HepG2 (cell line): ENCODE measurements around the gene RGS14. TPM values are rescaled to one million over a fixed set of nuclear protein-coding genes. Genes with fewer than 3 reads are reported as not detected.
A peak's percentile ranks its signal among the peaks of the same experiment; 100 is the strongest.

Experiments
- EP300 ChIP-seq, 3 experiments: sonication (generic) in 1 of 3; formaldehyde crosslinking in 1 of 3; IDR thresholded peaks; 2 replicates each; pipeline versions ENCODE4 v1.5.1 to v1.6.1; 2011 to 2020; ENCODE audit warnings: low read depth in 2 of 3, low read length in 2 of 3, borderline replicate concordance in 1 of 3, improper control_type of control experiment in 1 of 3, mild to moderate bottlenecking in 1 of 3, missing genetic modification reagents in 1 of 3, moderate library complexity in 1 of 3
- FIP1L1 ChIP-seq: fragments of 200-400 bp; formaldehyde crosslinking; IDR thresholded peaks from 2 replicates; pipeline ENCODE4 v1.6.1; 2018; ENCODE audit warnings: low read depth, mild to moderate bottlenecking, low read length, moderate library complexity, borderline replicate concordance; ENCODE audit not compliant: insufficient read depth
- FOSL2 ChIP-seq: sonication (generic); formaldehyde crosslinking; IDR thresholded peaks from 2 replicates; pipeline ENCODE4 v1.4.0; 2020; ENCODE audit warnings: missing genetic modification reagents
- HMG20A ChIP-seq: IDR thresholded peaks from 2 replicates; pipeline ENCODE4 v1.6.1; 2016; ENCODE audit warnings: borderline replicate concordance
- KAT8 ChIP-seq: IDR thresholded peaks from 2 replicates; pipeline ENCODE4 v1.6.1; 2016; ENCODE audit warnings: missing genetic modification reagents, missing compliant biosample characterization
- MAFF ChIP-seq: IDR thresholded peaks from 2 replicates; pipeline ENCODE4 v1.6.1; 2011; ENCODE audit warnings: low read depth, low read length, improper control_type of control experiment
- NCOA2 ChIP-seq: sonication (generic); formaldehyde crosslinking; IDR thresholded peaks from 2 replicates; pipeline ENCODE4 v1.8.0; 2022; ENCODE audit warnings: inconsistent platforms
- POLR2A ChIP-seq, 2 experiments: IDR thresholded peaks; 2 replicates each; pipeline ENCODE4 v1.6.1; 2011; ENCODE audit warnings: low read depth in 2 of 2, low read length in 2 of 2, mild to moderate bottlenecking in 1 of 2, moderate library complexity in 1 of 2; ENCODE audit not compliant: insufficient read depth in 1 of 2
- POLR2G ChIP-seq: fragments of 200-400 bp; formaldehyde crosslinking; IDR thresholded peaks from 2 replicates; pipeline ENCODE4 v1.6.1; 2018; ENCODE audit warnings: mild to moderate bottlenecking, low read depth, low read length, moderate library complexity
- RXRB ChIP-seq: IDR thresholded peaks from 2 replicates; pipeline ENCODE4 v1.6.1; 2016; ENCODE audit warnings: borderline replicate concordance, missing genetic modification reagents, missing compliant biosample characterization
- SOX5 ChIP-seq: IDR thresholded peaks from 2 replicates; pipeline ENCODE4 v1.6.1; 2016; ENCODE audit warnings: borderline replicate concordance
- SOX6 ChIP-seq, 2 experiments: fragments of 450-650 bp in 1 of 2; sonication (generic) in 1 of 2; formaldehyde crosslinking in 1 of 2; IDR thresholded peaks; 2 replicates each; pipeline versions ENCODE4 v1.4.0 to v1.6.1; 2017 to 2020; ENCODE audit warnings: antibody characterized with exemption in 1 of 2, mild to moderate bottlenecking in 1 of 2, missing genetic modification reagents in 1 of 2
- ZNF709 ChIP-seq: sonication (generic); formaldehyde crosslinking; IDR thresholded peaks from 2 replicates; pipeline ENCODE4 v1.5.0; 2020; ENCODE audit warnings: mild to moderate bottlenecking, missing genetic modification reagents
- polyA plus RNA-seq, 8 experiments: library from polyadenylated mRNA; depleted of rRNA in 3 of 8; stranded (reverse) in 7 of 8; unstranded in 1 of 8; fragments of >200 nt; fragmentation: Illumina TruSeq in 4 of 8; extraction: Trizol in 4 of 8; gene quantifications; 2 replicates each; pipeline versions ENCODE4 v1.2.1 to v1.2.3, GENCODE V29; 2011 to 2016; ENCODE audit warnings: low read depth in 4 of 8, missing spikeins in 1 of 8, mixed read lengths in 1 of 8; ENCODE audit not compliant: insufficient read depth in 1 of 8
- total RNA-seq, 5 experiments: library from RNA; depleted of rRNA; stranded (reverse); fragments of >200 nt; fragmentation: Illumina TruSeq; extraction: Trizol; gene quantifications; 2 replicates each; pipeline ENCODE4 v1.2.3, GENCODE V29; 2016; ENCODE audit warnings: low read depth in 1 of 5
- TF ChIP-seq, protein P1 (sequence below): IDR thresholded peaks from 2 replicates; pipeline ENCODE4 v1.4.0; 2020; ENCODE audit warnings: mild to moderate bottlenecking, missing genetic modification reagents
- TF ChIP-seq, protein P2 (sequence below): sonication (generic); formaldehyde crosslinking; IDR thresholded peaks from 2 replicates; pipeline ENCODE4 v1.9.0; 2021; ENCODE audit warnings: missing genetic modification reagents, borderline replicate concordance
- TF ChIP-seq, protein P3 (sequence below): IDR thresholded peaks from 2 replicates; pipeline ENCODE4 v1.6.1; 2016; ENCODE audit warnings: missing compliant biosample characterization, missing genetic modification reagents, borderline replicate concordance
- TF ChIP-seq, protein P4 (sequence below): fragments of 450-650 bp; IDR thresholded peaks from 2 replicates; pipeline ENCODE4 v1.6.1; 2017

Gene RGS14
- total and polyA plus RNA-seq, 2 of the 13 experiments (the other 11 are each of a cell fraction or from before 2014, with no cell fraction given) = 11.1 to 17.2 TPM

DNA sequence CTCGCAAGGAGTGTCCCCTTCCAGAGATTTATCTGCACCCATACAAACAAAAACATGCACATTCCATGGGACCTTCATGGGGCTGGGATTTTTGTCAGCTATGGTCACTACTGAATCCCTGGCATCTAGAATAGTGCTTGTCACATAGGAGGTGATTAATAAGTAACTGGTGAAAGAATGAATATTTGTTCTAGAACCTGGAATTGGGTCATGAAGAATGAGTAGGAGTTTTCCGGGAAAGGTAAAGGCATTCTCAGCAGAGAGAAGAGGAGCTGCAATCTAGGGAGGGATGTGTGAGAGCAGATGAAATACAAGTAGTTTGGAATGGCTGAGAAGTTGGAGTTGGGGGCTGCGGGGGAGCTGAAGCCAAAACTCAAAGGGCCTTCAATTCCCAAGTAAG, 3.5 kb upstream of the RGS14 start (continued):
- TF ChIP-seq, protein P1, sequence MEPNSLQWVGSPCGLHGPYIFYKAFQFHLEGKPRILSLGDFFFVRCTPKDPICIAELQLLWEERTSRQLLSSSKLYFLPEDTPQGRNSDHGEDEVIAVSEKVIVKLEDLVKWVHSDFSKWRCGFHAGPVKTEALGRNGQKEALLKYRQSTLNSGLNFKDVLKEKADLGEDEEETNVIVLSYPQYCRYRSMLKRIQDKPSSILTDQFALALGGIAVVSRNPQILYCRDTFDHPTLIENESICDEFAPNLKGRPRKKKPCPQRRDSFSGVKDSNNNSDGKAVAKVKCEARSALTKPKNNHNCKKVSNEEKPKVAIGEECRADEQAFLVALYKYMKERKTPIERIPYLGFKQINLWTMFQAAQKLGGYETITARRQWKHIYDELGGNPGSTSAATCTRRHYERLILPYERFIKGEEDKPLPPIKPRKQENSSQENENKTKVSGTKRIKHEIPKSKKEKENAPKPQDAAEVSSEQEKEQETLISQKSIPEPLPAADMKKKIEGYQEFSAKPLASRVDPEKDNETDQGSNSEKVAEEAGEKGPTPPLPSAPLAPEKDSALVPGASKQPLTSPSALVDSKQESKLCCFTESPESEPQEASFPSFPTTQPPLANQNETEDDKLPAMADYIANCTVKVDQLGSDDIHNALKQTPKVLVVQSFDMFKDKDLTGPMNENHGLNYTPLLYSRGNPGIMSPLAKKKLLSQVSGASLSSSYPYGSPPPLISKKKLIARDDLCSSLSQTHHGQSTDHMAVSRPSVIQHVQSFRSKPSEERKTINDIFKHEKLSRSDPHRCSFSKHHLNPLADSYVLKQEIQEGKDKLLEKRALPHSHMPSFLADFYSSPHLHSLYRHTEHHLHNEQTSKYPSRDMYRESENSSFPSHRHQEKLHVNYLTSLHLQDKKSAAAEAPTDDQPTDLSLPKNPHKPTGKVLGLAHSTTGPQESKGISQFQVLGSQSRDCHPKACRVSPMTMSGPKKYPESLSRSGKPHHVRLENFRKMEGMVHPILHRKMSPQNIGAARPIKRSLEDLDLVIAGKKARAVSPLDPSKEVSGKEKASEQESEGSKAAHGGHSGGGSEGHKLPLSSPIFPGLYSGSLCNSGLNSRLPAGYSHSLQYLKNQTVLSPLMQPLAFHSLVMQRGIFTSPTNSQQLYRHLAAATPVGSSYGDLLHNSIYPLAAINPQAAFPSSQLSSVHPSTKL = peak; percentile 49; the same call in 1 of the 2 replicates
- TF ChIP-seq FOSL2 (CRISPR knock-in tag) (peak; percentile 64), NCOA2 (CRISPR knock-in tag) (peak; percentile 61; the same call in 1 of the 2 replicates), SOX6 (IDR thresholded peaks at IDR 0.05) (no peak), SOX6 (CRISPR knock-in tag; IDR thresholded peaks at IDR 0.05) (peak; percentile 46; the same call in 1 of the 2 replicates), ZNF709 (CRISPR knock-in tag) (no peak), RXRB (CRISPR knock-in tag) (peak; percentile 40; the same call in 1 of the 2 replicates), FIP1L1 (no peak), EP300 (IDR thresholded peaks at IDR 0.05; ENCODE audit: low read depth in 2 of 2, low read length in 2 of 2) (peak in 1 of 2 experiments; percentile 70; a peak in 1 of 4 replicates), EP300 (CRISPR knock-in tag; IDR thresholded peaks at IDR 0.05; ENCODE audit: borderline replicate concordance) (no peak; the same call in 1 of the 2 replicates), MAFF (0 out of 2 replicates have a peak, but pooled peaks have one; percentile 13), KAT8 (CRISPR knock-in tag) (peak; percentile 39; the same call in 1 of the 2 replicates), POLR2G (peak; percentile 61), HMG20A (CRISPR knock-in tag) (peak; percentile 53; the same call in 1 of the 2 replicates), SOX5 (CRISPR knock-in tag) (peak; percentile 79; the same call in 1 of the 2 replicates), POLR2A (IDR thresholded peaks at IDR 0.05; ENCODE audit: insufficient read depth in 1 of 2, low read depth in 2 of 2, low read length in 2 of 2) (0 out of 4 replicates have a peak, but pooled peaks of 1 of the 2 experiments have one; percentile 30)
- TF ChIP-seq, protein P2, sequence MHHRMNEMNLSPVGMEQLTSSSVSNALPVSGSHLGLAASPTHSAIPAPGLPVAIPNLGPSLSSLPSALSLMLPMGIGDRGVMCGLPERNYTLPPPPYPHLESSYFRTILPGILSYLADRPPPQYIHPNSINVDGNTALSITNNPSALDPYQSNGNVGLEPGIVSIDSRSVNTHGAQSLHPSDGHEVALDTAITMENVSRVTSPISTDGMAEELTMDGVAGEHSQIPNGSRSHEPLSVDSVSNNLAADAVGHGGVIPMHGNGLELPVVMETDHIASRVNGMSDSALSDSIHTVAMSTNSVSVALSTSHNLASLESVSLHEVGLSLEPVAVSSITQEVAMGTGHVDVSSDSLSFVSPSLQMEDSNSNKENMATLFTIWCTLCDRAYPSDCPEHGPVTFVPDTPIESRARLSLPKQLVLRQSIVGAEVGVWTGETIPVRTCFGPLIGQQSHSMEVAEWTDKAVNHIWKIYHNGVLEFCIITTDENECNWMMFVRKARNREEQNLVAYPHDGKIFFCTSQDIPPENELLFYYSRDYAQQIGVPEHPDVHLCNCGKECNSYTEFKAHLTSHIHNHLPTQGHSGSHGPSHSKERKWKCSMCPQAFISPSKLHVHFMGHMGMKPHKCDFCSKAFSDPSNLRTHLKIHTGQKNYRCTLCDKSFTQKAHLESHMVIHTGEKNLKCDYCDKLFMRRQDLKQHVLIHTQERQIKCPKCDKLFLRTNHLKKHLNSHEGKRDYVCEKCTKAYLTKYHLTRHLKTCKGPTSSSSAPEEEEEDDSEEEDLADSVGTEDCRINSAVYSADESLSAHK (CRISPR knock-in tag) = no peak
- TF ChIP-seq, protein P3, sequence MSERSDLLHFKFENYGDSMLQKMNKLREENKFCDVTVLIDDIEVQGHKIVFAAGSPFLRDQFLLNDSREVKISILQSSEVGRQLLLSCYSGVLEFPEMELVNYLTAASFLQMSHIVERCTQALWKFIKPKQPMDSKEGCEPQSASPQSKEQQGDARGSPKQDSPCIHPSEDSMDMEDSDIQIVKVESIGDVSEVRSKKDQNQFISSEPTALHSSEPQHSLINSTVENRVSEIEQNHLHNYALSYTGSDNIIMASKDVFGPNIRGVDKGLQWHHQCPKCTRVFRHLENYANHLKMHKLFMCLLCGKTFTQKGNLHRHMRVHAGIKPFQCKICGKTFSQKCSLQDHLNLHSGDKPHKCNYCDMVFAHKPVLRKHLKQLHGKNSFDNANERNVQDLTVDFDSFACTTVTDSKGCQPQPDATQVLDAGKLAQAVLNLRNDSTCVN (CRISPR knock-in tag) = peak; percentile 96
- TF ChIP-seq, protein P4, sequence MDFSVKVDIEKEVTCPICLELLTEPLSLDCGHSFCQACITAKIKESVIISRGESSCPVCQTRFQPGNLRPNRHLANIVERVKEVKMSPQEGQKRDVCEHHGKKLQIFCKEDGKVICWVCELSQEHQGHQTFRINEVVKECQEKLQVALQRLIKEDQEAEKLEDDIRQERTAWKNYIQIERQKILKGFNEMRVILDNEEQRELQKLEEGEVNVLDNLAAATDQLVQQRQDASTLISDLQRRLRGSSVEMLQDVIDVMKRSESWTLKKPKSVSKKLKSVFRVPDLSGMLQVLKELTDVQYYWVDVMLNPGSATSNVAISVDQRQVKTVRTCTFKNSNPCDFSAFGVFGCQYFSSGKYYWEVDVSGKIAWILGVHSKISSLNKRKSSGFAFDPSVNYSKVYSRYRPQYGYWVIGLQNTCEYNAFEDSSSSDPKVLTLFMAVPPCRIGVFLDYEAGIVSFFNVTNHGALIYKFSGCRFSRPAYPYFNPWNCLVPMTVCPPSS = no peak
